ENCODE results near the gene RXRA. TPM values are rescaled to one million over a fixed set of nuclear protein-coding genes. Genes with fewer than 3 reads are reported as not detected.

The RXRA gene
- total and polyA plus RNA-seq, 4 donors: 41.5 to 116 (median 74.1) TPM

DNA sequence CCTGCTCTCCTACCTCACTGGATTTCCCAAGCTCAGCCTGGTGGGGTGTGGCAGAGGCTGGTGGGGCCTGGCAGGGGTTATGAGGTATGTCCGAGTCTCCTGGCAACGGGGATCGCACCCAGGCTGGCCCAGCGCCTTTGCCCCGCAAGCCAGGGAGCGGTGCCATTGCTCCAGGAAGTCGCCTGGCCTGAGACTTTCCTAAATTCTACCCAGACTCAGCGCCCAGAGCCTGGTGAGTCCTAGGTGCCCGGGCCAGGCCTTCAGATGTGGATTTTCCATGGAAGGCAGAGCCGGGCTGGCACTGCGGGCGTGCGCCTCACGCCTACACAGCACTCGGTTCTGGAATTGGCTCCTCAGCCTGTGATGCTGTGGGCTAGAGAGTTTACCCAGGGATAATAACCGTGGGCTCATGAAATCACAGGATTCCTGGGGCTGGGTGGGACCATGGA, 159.9 kb downstream of the RXRA start:
- Histone ChIP-seq H3K27ac (ENCODE audit: low read depth in 1 of 2, low read length in 2 of 2) (no peak overlapping the region), H3K4me3 (ENCODE audit: low read depth in 1 of 3, low read length in 3 of 3) (no peak overlapping the region), H3K4me1 (ENCODE audit: control insufficient read depth in 4 of 4, insufficient read depth in 4 of 4, low read length in 3 of 4) (no peaks in the 10 kb centered on the region), H3K27me3 (ENCODE audit: control insufficient read depth in 4 of 4, insufficient read depth in 4 of 4, low read length in 3 of 4) (no peaks in the 10 kb centered on the region), H3K9me3 (ENCODE audit: control insufficient read depth in 4 of 4, low read length in 3 of 4) (no peaks in the 10 kb centered on the region), H3K9ac (ENCODE audit: low read depth in 1 of 2, low read length in 2 of 2) (no peak overlapping the region), H3K36me3 (ENCODE audit: control insufficient read depth in 4 of 4, insufficient read depth in 3 of 4, low read depth in 1 of 4, low read length in 3 of 4) (no peaks in the 10 kb centered on the region)
- TF ChIP-seq, protein P1, sequence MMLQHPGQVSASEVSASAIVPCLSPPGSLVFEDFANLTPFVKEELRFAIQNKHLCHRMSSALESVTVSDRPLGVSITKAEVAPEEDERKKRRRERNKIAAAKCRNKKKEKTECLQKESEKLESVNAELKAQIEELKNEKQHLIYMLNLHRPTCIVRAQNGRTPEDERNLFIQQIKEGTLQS (IDR thresholded peaks at IDR 0.05): no peak
- TF ChIP-seq, protein P2, sequence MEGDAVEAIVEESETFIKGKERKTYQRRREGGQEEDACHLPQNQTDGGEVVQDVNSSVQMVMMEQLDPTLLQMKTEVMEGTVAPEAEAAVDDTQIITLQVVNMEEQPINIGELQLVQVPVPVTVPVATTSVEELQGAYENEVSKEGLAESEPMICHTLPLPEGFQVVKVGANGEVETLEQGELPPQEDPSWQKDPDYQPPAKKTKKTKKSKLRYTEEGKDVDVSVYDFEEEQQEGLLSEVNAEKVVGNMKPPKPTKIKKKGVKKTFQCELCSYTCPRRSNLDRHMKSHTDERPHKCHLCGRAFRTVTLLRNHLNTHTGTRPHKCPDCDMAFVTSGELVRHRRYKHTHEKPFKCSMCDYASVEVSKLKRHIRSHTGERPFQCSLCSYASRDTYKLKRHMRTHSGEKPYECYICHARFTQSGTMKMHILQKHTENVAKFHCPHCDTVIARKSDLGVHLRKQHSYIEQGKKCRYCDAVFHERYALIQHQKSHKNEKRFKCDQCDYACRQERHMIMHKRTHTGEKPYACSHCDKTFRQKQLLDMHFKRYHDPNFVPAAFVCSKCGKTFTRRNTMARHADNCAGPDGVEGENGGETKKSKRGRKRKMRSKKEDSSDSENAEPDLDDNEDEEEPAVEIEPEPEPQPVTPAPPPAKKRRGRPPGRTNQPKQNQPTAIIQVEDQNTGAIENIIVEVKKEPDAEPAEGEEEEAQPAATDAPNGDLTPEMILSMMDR (IDR thresholded peaks at IDR 0.05; ENCODE audit: low read depth, low read length, missing input control): no peak
- no peak for TF ChIP-seq SP1 (IDR thresholded peaks at IDR 0.05)
- TF ChIP-seq HNF4G (IDR thresholded peaks at IDR 0.05): no peak
- TF ChIP-seq, protein P3, sequence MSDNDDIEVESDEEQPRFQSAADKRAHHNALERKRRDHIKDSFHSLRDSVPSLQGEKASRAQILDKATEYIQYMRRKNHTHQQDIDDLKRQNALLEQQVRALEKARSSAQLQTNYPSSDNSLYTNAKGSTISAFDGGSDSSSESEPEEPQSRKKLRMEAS (IDR thresholded peaks at IDR 0.05): no peak
- TF ChIP-seq EGR1 (IDR thresholded peaks at IDR 0.05; ENCODE audit: low read depth in 2 of 2): no peak
- TF ChIP-seq TAF1 (conservative IDR thresholded peaks at IDR 0.05): no peak
- no peak for TF ChIP-seq GABPA (IDR thresholded peaks at IDR 0.05 in 1 of 2, conservative IDR thresholded peaks at IDR 0.05 in 1 of 2)
- no peak for TF ChIP-seq FOXA1 (IDR thresholded peaks at IDR 0.05)
- no peak for TF ChIP-seq NR2F2 (IDR thresholded peaks at IDR 0.05)
- no peak for TF ChIP-seq JUND (IDR thresholded peaks at IDR 0.05)
- no peak for DNase-seq (ENCODE audit: low spot score)
- 88% methylated on average over 16 of the region's 16 CpGs for WGBS

DNA sequence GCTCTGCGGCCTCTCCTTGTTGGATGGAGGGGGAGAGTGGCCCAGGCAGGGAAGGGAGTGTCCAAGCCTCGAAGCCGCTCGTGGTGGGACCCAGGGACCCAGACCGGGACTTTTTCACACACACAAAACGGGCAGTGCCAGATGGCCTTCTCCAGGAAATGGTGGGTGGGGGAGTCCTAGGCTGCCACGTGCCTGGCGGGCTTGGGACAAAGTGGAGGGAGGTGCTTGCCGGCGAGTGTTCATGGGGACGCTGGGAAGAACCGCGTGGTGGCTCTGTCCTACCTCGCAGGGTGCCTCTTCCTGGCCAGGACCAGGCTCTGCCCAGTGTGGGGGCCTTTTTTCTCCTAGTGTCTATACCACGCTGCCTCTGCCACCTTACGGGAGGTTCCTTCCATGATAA, 160.3 kb downstream of the RXRA start:
- DNase-seq (ENCODE audit: low spot score): no peak
- TF ChIP-seq, protein P3 (IDR thresholded peaks at IDR 0.05): no peak
- TF ChIP-seq TAF1 (conservative IDR thresholded peaks at IDR 0.05) (no peak), JUND (IDR thresholded peaks at IDR 0.05) (no peak), HNF4G (IDR thresholded peaks at IDR 0.05) (no peak), RXRA (IDR thresholded peaks at IDR 0.05) (no peak), FOXA2 (IDR thresholded peaks at IDR 0.05) (no peak), SP1 (IDR thresholded peaks at IDR 0.05) (no peak), NR2F2 (IDR thresholded peaks at IDR 0.05) (no peak), HNF4A (conservative IDR thresholded peaks at IDR 0.05) (no peak), YY1 (IDR thresholded peaks at IDR 0.05) (no peak), EGR1 (IDR thresholded peaks at IDR 0.05; ENCODE audit: low read depth in 2 of 2) (no peak), FOXA1 (IDR thresholded peaks at IDR 0.05) (no peak), GABPA (IDR thresholded peaks at IDR 0.05 in 1 of 2, conservative IDR thresholded peaks at IDR 0.05 in 1 of 2) (no peak), RAD21 (IDR thresholded peaks at IDR 0.05) (no peak)
- TF ChIP-seq, protein P1 (IDR thresholded peaks at IDR 0.05): no peak
- TF ChIP-seq, protein P4, sequence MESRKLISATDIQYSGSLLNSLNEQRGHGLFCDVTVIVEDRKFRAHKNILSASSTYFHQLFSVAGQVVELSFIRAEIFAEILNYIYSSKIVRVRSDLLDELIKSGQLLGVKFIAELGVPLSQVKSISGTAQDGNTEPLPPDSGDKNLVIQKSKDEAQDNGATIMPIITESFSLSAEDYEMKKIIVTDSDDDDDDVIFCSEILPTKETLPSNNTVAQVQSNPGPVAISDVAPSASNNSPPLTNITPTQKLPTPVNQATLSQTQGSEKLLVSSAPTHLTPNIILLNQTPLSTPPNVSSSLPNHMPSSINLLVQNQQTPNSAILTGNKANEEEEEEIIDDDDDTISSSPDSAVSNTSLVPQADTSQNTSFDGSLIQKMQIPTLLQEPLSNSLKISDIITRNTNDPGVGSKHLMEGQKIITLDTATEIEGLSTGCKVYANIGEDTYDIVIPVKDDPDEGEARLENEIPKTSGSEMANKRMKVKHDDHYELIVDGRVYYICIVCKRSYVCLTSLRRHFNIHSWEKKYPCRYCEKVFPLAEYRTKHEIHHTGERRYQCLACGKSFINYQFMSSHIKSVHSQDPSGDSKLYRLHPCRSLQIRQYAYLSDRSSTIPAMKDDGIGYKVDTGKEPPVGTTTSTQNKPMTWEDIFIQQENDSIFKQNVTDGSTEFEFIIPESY (IDR thresholded peaks at IDR 0.05): no peak
- TF ChIP-seq, protein P5, sequence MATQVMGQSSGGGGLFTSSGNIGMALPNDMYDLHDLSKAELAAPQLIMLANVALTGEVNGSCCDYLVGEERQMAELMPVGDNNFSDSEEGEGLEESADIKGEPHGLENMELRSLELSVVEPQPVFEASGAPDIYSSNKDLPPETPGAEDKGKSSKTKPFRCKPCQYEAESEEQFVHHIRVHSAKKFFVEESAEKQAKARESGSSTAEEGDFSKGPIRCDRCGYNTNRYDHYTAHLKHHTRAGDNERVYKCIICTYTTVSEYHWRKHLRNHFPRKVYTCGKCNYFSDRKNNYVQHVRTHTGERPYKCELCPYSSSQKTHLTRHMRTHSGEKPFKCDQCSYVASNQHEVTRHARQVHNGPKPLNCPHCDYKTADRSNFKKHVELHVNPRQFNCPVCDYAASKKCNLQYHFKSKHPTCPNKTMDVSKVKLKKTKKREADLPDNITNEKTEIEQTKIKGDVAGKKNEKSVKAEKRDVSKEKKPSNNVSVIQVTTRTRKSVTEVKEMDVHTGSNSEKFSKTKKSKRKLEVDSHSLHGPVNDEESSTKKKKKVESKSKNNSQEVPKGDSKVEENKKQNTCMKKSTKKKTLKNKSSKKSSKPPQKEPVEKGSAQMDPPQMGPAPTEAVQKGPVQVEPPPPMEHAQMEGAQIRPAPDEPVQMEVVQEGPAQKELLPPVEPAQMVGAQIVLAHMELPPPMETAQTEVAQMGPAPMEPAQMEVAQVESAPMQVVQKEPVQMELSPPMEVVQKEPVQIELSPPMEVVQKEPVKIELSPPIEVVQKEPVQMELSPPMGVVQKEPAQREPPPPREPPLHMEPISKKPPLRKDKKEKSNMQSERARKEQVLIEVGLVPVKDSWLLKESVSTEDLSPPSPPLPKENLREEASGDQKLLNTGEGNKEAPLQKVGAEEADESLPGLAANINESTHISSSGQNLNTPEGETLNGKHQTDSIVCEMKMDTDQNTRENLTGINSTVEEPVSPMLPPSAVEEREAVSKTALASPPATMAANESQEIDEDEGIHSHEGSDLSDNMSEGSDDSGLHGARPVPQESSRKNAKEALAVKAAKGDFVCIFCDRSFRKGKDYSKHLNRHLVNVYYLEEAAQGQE (IDR thresholded peaks at IDR 0.05): no peak
- TF ChIP-seq, protein P2 (IDR thresholded peaks at IDR 0.05; ENCODE audit: low read depth, low read length, missing input control): no peak
- Histone ChIP-seq H3K4me1 (ENCODE audit: control insufficient read depth in 4 of 4, insufficient read depth in 4 of 4, low read length in 3 of 4) (no peaks in the 10 kb centered on the region), H3K27ac (ENCODE audit: low read depth in 1 of 2, low read length in 2 of 2) (no peak overlapping the region), H3K9ac (ENCODE audit: low read depth in 1 of 2, low read length in 2 of 2) (no peak overlapping the region), H3K27me3 (ENCODE audit: control insufficient read depth in 4 of 4, insufficient read depth in 4 of 4, low read length in 3 of 4) (no peaks in the 10 kb centered on the region), H3K4me3 (ENCODE audit: low read depth in 1 of 3, low read length in 3 of 3) (no peak overlapping the region), H3K36me3 (ENCODE audit: control insufficient read depth in 4 of 4, insufficient read depth in 3 of 4, low read depth in 1 of 4, low read length in 3 of 4) (no peaks in the 10 kb centered on the region), H3K9me3 (ENCODE audit: control insufficient read depth in 4 of 4, low read length in 3 of 4) (no peaks in the 10 kb centered on the region)
- WGBS: 78% methylated on average over 16 of the region's 16 CpGs
